Spleen (tissue), 7 donors: ENCODE results near the gene LPCAT2.

Experiments
- CTCF ChIP-seq, 11 experiments: fragments of 200-600 bp in 7 of 11; fragments of 450-650 bp in 4 of 11; sonication (generic) in 4 of 11; IDR thresholded peaks in 8 of 11; conservative IDR thresholded peaks in 3 of 11; 1 replicate in 7 of 11; 2 replicates in 4 of 11; pipeline versions ENCODE4 v1.4.0 to v1.8.0; 2016 to 2021; ENCODE audit warnings: antibody characterized with exemption in 11 of 11, inconsistent platforms in 4 of 11, mild to moderate bottlenecking in 1 of 11
- POLR2A ChIP-seq, 3 donors: fragments of 450-650 bp; IDR thresholded peaks; one replicate each; pipeline ENCODE4 v1.5.1; 2017; ENCODE audit warnings: antibody characterized with exemption in 3 of 3, mild to moderate bottlenecking in 1 of 3
- donor health status: DM: no; HTN: no; CAD: no; lungs with moderate emphysema.
- donor health status: DM: no; HTN: no; CAD: no.
- donor health status: DM: no; HTN: no; CAD: no.

GRCh38 chr16:55559233-55559632 lies 50.4 kb downstream of the LPCAT2 start:
- TF ChIP-seq CTCF (IDR thresholded peaks at IDR 0.05 in 8 of 11, conservative IDR thresholded peaks at IDR 0.05 in 3 of 11), result no peak
- no peak for TF ChIP-seq POLR2A (IDR thresholded peaks at IDR 0.05)
